BLaER1 treated with 17β-estradiol and CSF1 and Interleukin-3, amounts not matched to agents 10 nM and 100 nM (cell line): ENCODE results near the gene SCNN1B.
"Not testable (repeated sequence)": the region's sequence is repeated elsewhere in the genome, so short reads cannot be mapped to it uniquely, and the experiment has no call there.

ENCODE experiments used
- H3K27ac ChIP-seq, 11 experiments: shearing (Covaris generic); formaldehyde crosslinking; 2 replicates each; pipeline ENCODE4 v1.8.1; 2022
- H3K27me3 ChIP-seq, 11 experiments: shearing (Covaris generic); formaldehyde crosslinking; 2 replicates each; pipeline ENCODE4 v1.8.1; 2022
- H3K36me3 ChIP-seq, 11 experiments: shearing (Covaris generic); formaldehyde crosslinking; 2 replicates each; pipeline ENCODE4 v1.8.1; 2022
- H3K4me1 ChIP-seq, 10 experiments: shearing (Covaris generic); formaldehyde crosslinking; 2 replicates each; pipeline ENCODE4 v1.8.1; 2022
- H3K4me2 ChIP-seq, 11 experiments: shearing (Covaris generic); formaldehyde crosslinking; 2 replicates each; pipeline ENCODE4 v1.8.1; 2022
- H3K4me3 ChIP-seq, 10 experiments: shearing (Covaris generic); formaldehyde crosslinking; 2 replicates each; pipeline ENCODE4 v1.8.1; 2022
- H3K9ac ChIP-seq, 11 experiments: shearing (Covaris generic); formaldehyde crosslinking; 2 replicates each; pipeline ENCODE4 v1.8.1; 2022
- H3K9me3 ChIP-seq, 11 experiments: shearing (Covaris generic); formaldehyde crosslinking; replicated peaks in 1 of 11; 2 replicates each; pipeline ENCODE4 v1.8.1; 2022
- H4K20me1 ChIP-seq, 11 experiments: shearing (Covaris generic); formaldehyde crosslinking; 2 replicates each; pipeline ENCODE4 v1.8.1; 2022
- Cebpa-rat ChIP-seq, 11 experiments: shearing (Covaris generic); IDR thresholded peaks; 2 replicates each; pipeline ENCODE4 v1.8.1; 2022

SCNN1B gene

DNA sequence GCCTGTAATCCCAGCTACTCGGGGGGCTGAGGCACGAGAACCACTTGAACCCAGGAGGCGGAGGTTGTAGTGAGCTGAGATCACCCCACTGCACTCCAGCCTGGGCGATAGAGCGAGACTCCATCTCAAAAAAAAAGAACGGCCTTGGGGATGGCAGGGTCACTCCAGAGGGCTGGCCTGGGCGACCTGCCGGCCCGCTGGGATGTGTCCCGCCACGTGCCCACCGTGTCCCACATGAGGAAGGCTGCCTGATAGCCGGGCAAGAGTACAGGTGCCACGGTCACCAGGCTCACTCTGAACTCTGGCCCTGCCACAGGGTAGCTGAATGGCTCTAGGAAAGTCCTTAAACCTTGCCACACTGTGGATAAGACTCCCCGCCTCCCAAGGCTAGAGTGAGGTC is 83.3 kb downstream of the SCNN1B start:
- Histone ChIP-seq H3K4me1 (no peaks in the 10 kb centered on the region), H3K4me2 (no peak overlapping the region), H3K9me3 (no peaks in the 10 kb centered on the region), H4K20me1 (no peaks in the 10 kb centered on the region), H3K27me3 (no peaks in the 10 kb centered on the region), H3K27ac (no peak overlapping the region), H3K9ac (no peak overlapping the region), H3K4me3 (no peak overlapping the region), H3K36me3 (peaks cover 17 to 32% (median 21%) of the 10 kb centered on the region in 11 experiments)
- no peak for TF ChIP-seq Cebpa-rat (IDR thresholded peaks at IDR 0.05)

DNA sequence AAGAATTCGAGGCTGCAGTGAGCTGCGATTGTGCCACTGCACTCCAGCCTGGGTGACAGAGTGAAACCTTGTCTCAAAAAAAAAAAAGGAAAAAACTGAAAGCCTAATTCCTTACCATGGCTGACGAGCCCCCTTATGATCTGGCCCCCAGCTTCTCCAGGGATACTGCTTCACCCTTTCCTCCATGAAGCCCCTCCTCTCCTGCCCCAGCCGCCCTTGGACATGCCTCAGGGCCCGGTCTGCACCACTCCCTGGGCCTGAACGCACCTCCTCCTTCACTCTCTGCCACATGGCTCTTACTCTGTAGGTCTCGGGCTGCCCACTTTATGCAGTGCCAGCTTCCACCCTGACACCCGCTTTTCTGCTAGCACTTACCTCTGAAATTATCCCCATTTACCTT is 85.6 kb downstream of the SCNN1B start:
- no peak overlapping the region for H3K9ac ChIP-seq
- peaks cover 39 to 54% (median 43%) of the 10 kb centered on the region in 11 experiments for H3K36me3 ChIP-seq
- H4K20me1 ChIP-seq, result no peaks in the 10 kb centered on the region
- no peaks in the 10 kb centered on the region for H3K4me1 ChIP-seq
- no peak for TF ChIP-seq Cebpa-rat (IDR thresholded peaks at IDR 0.05)
- no peak overlapping the region for H3K4me3 ChIP-seq
- H3K9me3 ChIP-seq, result no peaks in the 10 kb centered on the region
- no peaks in the 10 kb centered on the region for H3K27me3 ChIP-seq
- no peak overlapping the region for H3K27ac ChIP-seq
- no peak overlapping the region for H3K4me2 ChIP-seq

DNA sequence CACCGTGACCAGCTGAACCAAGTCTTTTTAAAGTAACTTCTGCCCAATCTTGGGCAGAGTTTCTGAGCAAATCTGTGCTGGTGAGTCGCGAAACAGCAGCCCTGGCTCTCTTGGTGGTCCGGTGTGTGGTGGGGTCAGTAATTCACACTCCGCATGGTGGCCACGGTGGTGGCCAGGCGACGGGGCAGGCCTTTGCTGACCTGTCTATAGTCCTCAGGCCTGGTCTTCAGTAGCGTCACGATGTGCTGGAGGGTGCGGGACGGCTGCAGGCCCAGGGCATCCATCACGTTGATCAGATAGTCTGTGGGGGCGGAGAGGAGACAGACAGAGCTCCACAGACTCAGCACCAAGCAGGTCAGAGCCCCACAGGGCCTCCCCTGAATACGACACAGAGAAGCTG is 86.7 kb downstream of the SCNN1B start:
- no peak overlapping the region for H3K4me3 ChIP-seq
- H3K36me3 ChIP-seq, result peaks cover 48 to 65% (median 54%) of the 10 kb centered on the region in 11 experiments
- H4K20me1 ChIP-seq, result no peaks in the 10 kb centered on the region
- H3K9me3 ChIP-seq, result no peaks in the 10 kb centered on the region
- TF ChIP-seq Cebpa-rat (IDR thresholded peaks at IDR 0.05), result no peak
- H3K27me3 ChIP-seq, result no peaks in the 10 kb centered on the region
- no peak overlapping the region for H3K27ac ChIP-seq
- no peak overlapping the region for H3K9ac ChIP-seq
- H3K4me2 ChIP-seq, result no peak overlapping the region
- no peaks in the 10 kb centered on the region for H3K4me1 ChIP-seq

- H3K9ac ChIP-seq, result no peak overlapping the region
- no peak for TF ChIP-seq Cebpa-rat (IDR thresholded peaks at IDR 0.05)
Observed at GRCh38 chr16:23389201-23389600, 87.1 kb downstream of the SCNN1B start.

GRCh38 chr16:23389936-23390335 is 87.8 kb downstream of the SCNN1B start:
- H3K9ac ChIP-seq, H3K4me1 ChIP-seq, H3K27ac ChIP-seq: not testable (repeated sequence)

More at GRCh38 chr16:23389201-23389600, 87.1 kb downstream of the SCNN1B start:
- Histone ChIP-seq H3K9me3 (no peaks in the 10 kb centered on the region), H3K4me3 (no peak overlapping the region), H3K4me1 (no peaks in the 10 kb centered on the region), H3K27me3 (no peaks in the 10 kb centered on the region), H3K36me3 (peaks cover 48 to 67% (median 57%) of the 10 kb centered on the region in 11 experiments), H3K27ac (no peak overlapping the region), H3K4me2 (no peak overlapping the region), H4K20me1 (no peaks in the 10 kb centered on the region)

DNA sequence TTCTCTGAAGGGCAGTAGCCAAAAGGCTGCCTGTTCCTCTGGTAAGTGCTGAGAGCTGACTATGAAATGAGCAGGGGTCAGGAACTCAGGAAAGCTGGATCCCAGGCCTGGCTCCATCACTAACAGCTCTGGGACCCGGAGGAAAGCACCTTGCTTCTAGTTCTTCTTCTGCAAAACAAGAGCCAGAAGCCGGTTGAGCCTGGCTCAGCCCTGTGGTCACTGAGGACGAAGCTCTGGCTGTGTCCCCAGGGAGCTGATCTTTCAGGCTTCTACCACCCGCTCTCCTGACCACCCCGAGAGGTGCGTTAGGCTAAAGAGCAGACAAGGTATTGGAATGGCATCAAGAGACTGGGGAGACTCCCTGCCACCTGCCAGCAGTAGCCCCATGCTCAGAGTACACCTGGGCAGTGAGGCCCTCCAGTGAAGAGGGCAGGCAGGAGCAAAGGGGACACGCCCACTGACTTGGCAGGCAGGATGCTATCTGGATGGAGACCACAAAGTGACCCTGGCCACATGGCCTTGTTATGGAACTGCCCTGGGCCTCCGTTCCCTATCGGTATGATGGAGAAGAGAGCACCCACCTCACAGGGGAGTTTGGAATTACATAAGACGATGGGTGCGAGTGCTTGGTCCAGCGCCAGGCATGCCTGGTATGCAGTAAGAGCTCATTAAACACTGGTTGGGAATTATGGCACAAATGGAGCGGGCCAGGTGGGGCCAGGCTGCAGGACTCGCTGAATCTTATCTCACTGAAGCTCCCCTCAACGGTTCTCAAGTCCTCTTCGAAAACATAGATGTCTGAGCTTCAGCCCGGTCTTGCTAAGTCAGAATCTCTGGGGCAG is 89.5 kb downstream of the SCNN1B start:
- H3K9me3 ChIP-seq, result no peaks in the 10 kb centered on the region
- H3K27ac ChIP-seq, result no peak overlapping the region
- no peak overlapping the region for H3K4me2 ChIP-seq
- H3K27me3 ChIP-seq, result no peaks in the 10 kb centered on the region
- no peak overlapping the region for H3K4me3 ChIP-seq
- no peak overlapping the region for H3K9ac ChIP-seq
- H3K36me3 ChIP-seq, result peaks cover 63 to 88% (median 76%) of the 10 kb centered on the region in 11 experiments
- no peaks in the 10 kb centered on the region for H3K4me1 ChIP-seq
- H4K20me1 ChIP-seq, result no peaks in the 10 kb centered on the region
- no peak for TF ChIP-seq Cebpa-rat (IDR thresholded peaks at IDR 0.05)

More at GRCh38 chr16:23389936-23390335, 87.8 kb downstream of the SCNN1B start:
- not testable (repeated sequence) for H3K4me2 ChIP-seq, H3K27me3 ChIP-seq, H4K20me1 ChIP-seq, H3K4me3 ChIP-seq, H3K9me3 ChIP-seq
- peaks cover 48 to 71% (median 59%) of the 10 kb centered on the region in 11 experiments for H3K36me3 ChIP-seq

- Histone ChIP-seq H3K27me3 (no peaks in the 10 kb centered on the region), H3K27ac (no peak overlapping the region), H3K4me2 (no peak overlapping the region), H3K4me1 (no peaks in the 10 kb centered on the region), H3K36me3 (peaks cover 69 to 92% (median 82%) of the 10 kb centered on the region in 11 experiments), H4K20me1 (no peaks in the 10 kb centered on the region), H3K9ac (no peak overlapping the region), H3K4me3 (no peak overlapping the region), H3K9me3 (no peaks in the 10 kb centered on the region)
- no peak for TF ChIP-seq Cebpa-rat (IDR thresholded peaks at IDR 0.05)
Observed at GRCh38 chr16:23392223-23392600, 90.1 kb downstream of the SCNN1B start.

- Histone ChIP-seq H4K20me1 (no peaks in the 10 kb centered on the region), H3K4me3 (no peak overlapping the region), H3K9me3 (no peaks in the 10 kb centered on the region), H3K9ac (no peak overlapping the region), H3K27ac (no peak overlapping the region), H3K27me3 (no peaks in the 10 kb centered on the region), H3K4me1 (no peaks in the 10 kb centered on the region), H3K4me2 (no peak overlapping the region), H3K36me3 (peaks cover 81 to 100% (median 88%) of the 10 kb centered on the region in 11 experiments)
- no peak for TF ChIP-seq Cebpa-rat (IDR thresholded peaks at IDR 0.05)
Observed at GRCh38 chr16:23394141-23394831, 92.2 kb downstream of the SCNN1B start.

GRCh38 chr16:23395732-23396131 is 93.6 kb downstream of the SCNN1B start:
- no peak for TF ChIP-seq Cebpa-rat (IDR thresholded peaks at IDR 0.05)
- Histone ChIP-seq H3K27ac (no peak overlapping the region), H3K4me3 (no peak overlapping the region), H4K20me1 (no peaks in the 10 kb centered on the region), H3K27me3 (no peaks in the 10 kb centered on the region), H3K4me2 (no peak overlapping the region), H3K4me1 (no peaks in the 10 kb centered on the region), H3K9me3 (no peaks in the 10 kb centered on the region), H3K36me3 (peaks cover 82 to 100% (median 89%) of the 10 kb centered on the region in 11 experiments), H3K9ac (no peak overlapping the region)
